Fibroblast of lung (primary cell): Measurements from ENCODE around the gene NOS1AP.

Experiments
- EZH2 ChIP-seq: IDR thresholded peaks from 2 replicates; pipeline ENCODE4 v1.5.1; 2012; ENCODE audit warnings: low read length, control low read depth, mild to moderate bottlenecking; ENCODE audit errors: missing control alignments
- TF ChIP-seq, protein P1 (sequence below), 2 donors: IDR thresholded peaks in 1 of 2; conservative IDR thresholded peaks in 1 of 2; 1 replicate in 1 of 2; 2 replicates in 1 of 2; pipeline ENCODE4 v1.5.1; 2011 to 2012; ENCODE audit warnings: low read length in 2 of 2, control low read depth in 1 of 2, inconsistent platforms in 1 of 2, low read depth in 1 of 2, mild to moderate bottlenecking in 1 of 2

DNA sequence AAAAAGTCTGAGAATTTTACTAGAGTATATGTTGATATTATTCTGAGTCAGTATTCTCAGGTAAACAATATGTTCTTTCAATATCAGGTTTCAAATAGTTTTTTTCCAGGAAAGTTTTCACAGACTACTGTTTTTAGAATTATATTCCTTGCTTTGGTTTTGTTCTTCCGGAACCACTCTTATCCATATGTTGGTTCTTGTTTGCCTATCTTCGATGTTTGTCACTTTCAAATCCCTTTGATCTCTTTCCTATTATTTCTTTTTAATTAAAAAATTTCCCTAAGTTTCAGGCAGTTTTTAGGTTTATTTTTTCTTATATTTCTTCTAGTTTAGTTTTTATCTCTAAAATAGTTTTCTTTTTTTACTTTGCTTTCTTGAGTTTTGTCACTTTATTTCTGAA is 20.9 kb downstream of the NOS1AP start:
- TF ChIP-seq, protein P1, sequence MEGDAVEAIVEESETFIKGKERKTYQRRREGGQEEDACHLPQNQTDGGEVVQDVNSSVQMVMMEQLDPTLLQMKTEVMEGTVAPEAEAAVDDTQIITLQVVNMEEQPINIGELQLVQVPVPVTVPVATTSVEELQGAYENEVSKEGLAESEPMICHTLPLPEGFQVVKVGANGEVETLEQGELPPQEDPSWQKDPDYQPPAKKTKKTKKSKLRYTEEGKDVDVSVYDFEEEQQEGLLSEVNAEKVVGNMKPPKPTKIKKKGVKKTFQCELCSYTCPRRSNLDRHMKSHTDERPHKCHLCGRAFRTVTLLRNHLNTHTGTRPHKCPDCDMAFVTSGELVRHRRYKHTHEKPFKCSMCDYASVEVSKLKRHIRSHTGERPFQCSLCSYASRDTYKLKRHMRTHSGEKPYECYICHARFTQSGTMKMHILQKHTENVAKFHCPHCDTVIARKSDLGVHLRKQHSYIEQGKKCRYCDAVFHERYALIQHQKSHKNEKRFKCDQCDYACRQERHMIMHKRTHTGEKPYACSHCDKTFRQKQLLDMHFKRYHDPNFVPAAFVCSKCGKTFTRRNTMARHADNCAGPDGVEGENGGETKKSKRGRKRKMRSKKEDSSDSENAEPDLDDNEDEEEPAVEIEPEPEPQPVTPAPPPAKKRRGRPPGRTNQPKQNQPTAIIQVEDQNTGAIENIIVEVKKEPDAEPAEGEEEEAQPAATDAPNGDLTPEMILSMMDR (conservative IDR thresholded peaks at IDR 0.05 in 1 of 2, IDR thresholded peaks at IDR 0.05 in 1 of 2; ENCODE audit: low read depth in 1 of 2, low read length in 2 of 2), result no peak
- no peak for TF ChIP-seq EZH2
